Astrocyte (in vitro differentiated cells and primary cell): ENCODE data around the gene ERBB2. TPM values are rescaled to one million over a fixed set of nuclear protein-coding genes. Genes with fewer than 3 reads are reported as not detected.
A peak's percentile ranks its signal among the peaks of the same experiment; 100 is the strongest.

Experiments
- DNase-seq: peaks from one replicate; pipeline ENCODE4 v3.0.0-alpha.2; 2010; ENCODE audit warnings: low read depth
- FAIRE-seq: peaks from 2 replicates; lab custom pipeline; 2011; peaks lifted over from hg19 to GRCh38; lab: Jason Lieb, UNC
- H2AFZ ChIP-seq: 2 replicates; pipeline ENCODE4 v1.6.0; 2012; ENCODE audit warnings: low read depth, low read length, inconsistent platforms
- H3K27ac ChIP-seq: 2 replicates; pipeline ENCODE4 v1.5.1; 2011; ENCODE audit warnings: low read depth, low read length, inconsistent platforms
- H3K27me3 ChIP-seq: 2 replicates; pipeline ENCODE4 v1.6.0; 2011; ENCODE audit warnings: low read length, inconsistent platforms; ENCODE audit not compliant: insufficient read depth
- H3K36me3 ChIP-seq: 2 replicates; pipeline ENCODE4 v1.5.1; 2011; ENCODE audit warnings: low read length, inconsistent platforms; ENCODE audit not compliant: insufficient read depth
- H3K4me1 ChIP-seq: 2 replicates; pipeline ENCODE4 v1.5.1; 2011; ENCODE audit warnings: low read length, inconsistent platforms; ENCODE audit not compliant: insufficient read depth
- H3K4me2 ChIP-seq: 2 replicates; pipeline ENCODE4 v1.6.0; 2012; ENCODE audit warnings: low read length, inconsistent platforms
- H3K4me3 ChIP-seq: 2 replicates; pipeline ENCODE4 v1.5.1; 2011; ENCODE audit warnings: low read depth, mild to moderate bottlenecking, low read length, inconsistent platforms; ENCODE audit not compliant: insufficient read depth
- H3K79me2 ChIP-seq: 2 replicates; pipeline ENCODE4 v1.6.0; 2012; ENCODE audit warnings: mild to moderate bottlenecking, low read length, inconsistent platforms; ENCODE audit not compliant: insufficient read depth
- H3K9ac ChIP-seq: 2 replicates; pipeline ENCODE4 v1.6.0; 2012; ENCODE audit warnings: mild to moderate bottlenecking, low read length, inconsistent platforms
- H3K9me3 ChIP-seq: 2 replicates; pipeline ENCODE4 v1.5.1; 2012; ENCODE audit warnings: low read depth, mild to moderate bottlenecking, low read length, inconsistent platforms; ENCODE audit not compliant: insufficient read depth
- H4K20me1 ChIP-seq: 2 replicates; pipeline ENCODE4 v1.6.0; 2012; ENCODE audit warnings: low read length, inconsistent platforms; ENCODE audit not compliant: insufficient read depth
- H3K27ac Mint-ChIP-seq: one replicate; pipeline ENCODE4 v1.8.0; 2021; ENCODE audit warnings: mild to moderate bottlenecking, mixed read lengths; ENCODE audit not compliant: unreplicated experiment
- H3K27me3 Mint-ChIP-seq: one replicate; pipeline ENCODE4 v1.8.0; 2021; ENCODE audit warnings: low read depth, mixed read lengths; ENCODE audit not compliant: unreplicated experiment
- H3K36me3 Mint-ChIP-seq: one replicate; pipeline ENCODE4 v1.8.0; 2021; ENCODE audit warnings: low read depth, mixed read lengths; ENCODE audit not compliant: unreplicated experiment
- H3K4me1 Mint-ChIP-seq: one replicate; pipeline ENCODE4 v1.8.0; 2021; ENCODE audit warnings: low read depth, mixed read lengths; ENCODE audit not compliant: unreplicated experiment
- H3K4me3 Mint-ChIP-seq: one replicate; pipeline ENCODE4 v1.8.0; 2021; ENCODE audit warnings: mild to moderate bottlenecking, moderate library complexity, mixed read lengths; ENCODE audit not compliant: unreplicated experiment
- H3K9me3 Mint-ChIP-seq: one replicate; pipeline ENCODE4 v1.8.0; 2021; ENCODE audit warnings: mild to moderate bottlenecking, mixed read lengths; ENCODE audit not compliant: unreplicated experiment
- EZH2 ChIP-seq: IDR thresholded peaks from 2 replicates; pipeline ENCODE4 v1.6.1; 2012; ENCODE audit warnings: mild to moderate bottlenecking, low read length, inconsistent platforms; ENCODE audit not compliant: insufficient read depth
- total RNA-seq: library from RNA; stranded (reverse); gene quantifications from 2 replicates; pipeline ENCODE4 v1.2.1, GENCODE V29; 2021
- TF ChIP-seq, protein P1 (sequence below): IDR thresholded peaks from 2 replicates; pipeline ENCODE4 v1.5.1; 2011; ENCODE audit warnings: low read depth, mild to moderate bottlenecking, inconsistent platforms, low read length, moderate library complexity; ENCODE audit not compliant: insufficient read depth

The ERBB2 gene
- total RNA-seq, 1 donor from 2014 or later: 64.0 TPM

DNA sequence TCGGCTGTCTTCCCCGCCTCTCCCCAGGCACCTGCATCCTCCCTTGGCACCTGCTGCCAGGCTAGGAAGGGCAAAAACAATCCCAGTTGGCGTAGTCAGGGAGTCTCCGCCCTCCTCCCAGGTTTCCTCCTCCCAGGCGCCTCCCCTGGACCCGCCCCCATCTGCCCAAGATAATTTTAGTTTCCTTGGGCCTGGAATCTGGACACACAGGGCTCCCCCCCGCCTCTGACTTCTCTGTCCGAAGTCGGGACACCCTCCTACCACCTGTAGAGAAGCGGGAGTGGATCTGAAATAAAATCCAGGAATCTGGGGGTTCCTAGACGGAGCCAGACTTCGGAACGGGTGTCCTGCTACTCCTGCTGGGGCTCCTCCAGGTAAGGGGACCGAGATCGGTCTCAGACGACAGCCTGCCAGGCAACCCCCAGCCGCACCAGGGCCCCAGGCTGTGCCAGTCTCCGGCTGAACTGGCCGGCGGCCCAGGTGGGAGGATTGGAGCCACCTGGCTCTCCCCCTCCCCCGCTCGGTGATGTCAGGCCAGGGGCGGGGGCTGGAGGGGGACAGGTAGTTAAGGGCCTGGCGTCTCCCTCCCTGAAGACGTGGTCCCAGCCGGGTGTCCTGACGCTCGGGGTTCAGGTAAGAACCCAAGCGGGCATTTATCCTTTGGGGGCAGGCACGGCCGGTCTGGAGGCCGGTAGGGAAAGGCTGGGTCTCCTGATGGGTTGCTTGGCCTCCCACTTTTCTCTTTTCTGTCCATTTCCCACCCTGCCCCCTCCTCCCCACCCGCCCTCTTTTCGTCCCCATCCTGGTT, 38.1 kb downstream of the ERBB2 start, which contains the start of gene GRB7:
TSS of gene GRB7 (plus strand) at position 179 of the 808 bp plus-strand sequence. CDS start 4,364 bp downstream, outside the sequence.
- Mint-ChIP-seq H3K9me3 (no peaks in the 10 kb centered on the region), H3K4me1 (peaks cover 15% of the 10 kb centered on the region), H3K36me3 (peaks cover 4% of the 10 kb centered on the region), H3K27me3 (peaks cover 10% of the 10 kb centered on the region), H3K4me3 (peak within 1 kb of the TSS; percentile 45), H3K27ac (no peak within 1 kb of the TSS)
- Histone ChIP-seq H2AFZ (peak within 1 kb of the TSS; percentile 56), H3K4me3 (peak within 1 kb of the TSS; percentile 17), H3K4me2 (peak within 1 kb of the TSS; percentile 67), H3K79me2 (no peaks in the 10 kb centered on the region), H3K36me3 (no peaks in the 10 kb centered on the region), H3K27me3 (peaks cover 9% of the 10 kb centered on the region), H3K9ac (no peak within 1 kb of the TSS), H4K20me1 (no peaks in the 10 kb centered on the region), H3K4me1 (peaks cover 25% of the 10 kb centered on the region), H3K9me3 (no peaks in the 10 kb centered on the region), H3K27ac (no peak within 1 kb of the TSS)
- FAIRE-seq: no peak
- DNase-seq: no peak
- no peak for TF ChIP-seq EZH2
- TF ChIP-seq, protein P1, sequence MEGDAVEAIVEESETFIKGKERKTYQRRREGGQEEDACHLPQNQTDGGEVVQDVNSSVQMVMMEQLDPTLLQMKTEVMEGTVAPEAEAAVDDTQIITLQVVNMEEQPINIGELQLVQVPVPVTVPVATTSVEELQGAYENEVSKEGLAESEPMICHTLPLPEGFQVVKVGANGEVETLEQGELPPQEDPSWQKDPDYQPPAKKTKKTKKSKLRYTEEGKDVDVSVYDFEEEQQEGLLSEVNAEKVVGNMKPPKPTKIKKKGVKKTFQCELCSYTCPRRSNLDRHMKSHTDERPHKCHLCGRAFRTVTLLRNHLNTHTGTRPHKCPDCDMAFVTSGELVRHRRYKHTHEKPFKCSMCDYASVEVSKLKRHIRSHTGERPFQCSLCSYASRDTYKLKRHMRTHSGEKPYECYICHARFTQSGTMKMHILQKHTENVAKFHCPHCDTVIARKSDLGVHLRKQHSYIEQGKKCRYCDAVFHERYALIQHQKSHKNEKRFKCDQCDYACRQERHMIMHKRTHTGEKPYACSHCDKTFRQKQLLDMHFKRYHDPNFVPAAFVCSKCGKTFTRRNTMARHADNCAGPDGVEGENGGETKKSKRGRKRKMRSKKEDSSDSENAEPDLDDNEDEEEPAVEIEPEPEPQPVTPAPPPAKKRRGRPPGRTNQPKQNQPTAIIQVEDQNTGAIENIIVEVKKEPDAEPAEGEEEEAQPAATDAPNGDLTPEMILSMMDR: no peak

DNA sequence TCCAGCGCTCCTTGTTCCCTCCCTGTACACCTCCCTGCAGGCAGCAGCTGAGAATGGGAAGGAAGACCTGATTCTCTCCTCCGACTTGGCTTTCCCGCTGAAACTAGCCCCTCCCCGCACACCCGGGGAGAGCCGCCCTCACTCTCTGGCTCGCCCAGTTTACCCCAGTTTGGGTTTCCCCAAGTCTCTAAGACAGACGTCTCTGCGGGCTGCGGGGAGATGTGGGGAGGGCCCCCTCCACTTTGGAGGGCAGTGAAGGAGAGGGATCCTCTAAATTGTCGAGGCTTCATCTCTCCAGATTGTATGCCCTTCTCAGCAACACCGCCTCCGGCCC, 38.7 kb downstream of the ERBB2 start:
- H3K4me3 ChIP-seq: no peak overlapping the region
- Mint-ChIP-seq H3K4me3 (peak overlapping the region; percentile 45), H3K9me3 (no peaks in the 10 kb centered on the region), H3K27ac (no peak overlapping the region), H3K4me1 (peaks cover 15% of the 10 kb centered on the region), H3K36me3 (peaks cover 4% of the 10 kb centered on the region), H3K27me3 (peaks cover 15% of the 10 kb centered on the region)
- H3K79me2 ChIP-seq: no peaks in the 10 kb centered on the region
- no peaks in the 10 kb centered on the region for H3K36me3 ChIP-seq
- DNase-seq: no peak
- H3K4me2 ChIP-seq: peak overlapping the region; percentile 67
- FAIRE-seq: no peak
- H2AFZ ChIP-seq: peak overlapping the region; percentile 56
- no peak overlapping the region for H3K9ac ChIP-seq
- TF ChIP-seq EZH2: no peak
- TF ChIP-seq, protein P1: no peak
- peaks cover 9% of the 10 kb centered on the region for H3K27me3 ChIP-seq
- H3K9me3 ChIP-seq: no peaks in the 10 kb centered on the region
- peaks cover 25% of the 10 kb centered on the region for H3K4me1 ChIP-seq
- H3K27ac ChIP-seq: no peak overlapping the region
- no peaks in the 10 kb centered on the region for H4K20me1 ChIP-seq
